ENCODE results near the gene PRRX1.

DNA sequence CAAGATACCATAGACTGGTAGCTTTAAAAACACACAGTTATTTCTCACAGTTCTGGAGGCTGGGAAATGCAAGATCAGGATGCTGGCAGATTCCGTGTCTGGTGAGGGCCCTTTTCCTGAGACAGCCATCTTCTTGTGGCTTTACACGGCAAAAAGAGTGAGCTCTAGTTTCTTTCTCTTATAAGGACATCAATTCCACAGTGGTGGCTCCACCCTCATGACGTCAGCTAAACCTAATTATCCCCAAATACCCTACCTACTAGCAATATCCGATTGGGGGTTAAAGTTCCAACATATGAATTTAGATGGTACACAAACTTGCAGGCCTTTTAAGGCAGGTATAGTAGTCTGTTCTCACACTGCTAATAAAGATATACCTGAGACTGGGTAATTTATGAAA is 77.7 kb downstream of the PRRX1 start:
- TF ChIP-seq, protein P1, sequence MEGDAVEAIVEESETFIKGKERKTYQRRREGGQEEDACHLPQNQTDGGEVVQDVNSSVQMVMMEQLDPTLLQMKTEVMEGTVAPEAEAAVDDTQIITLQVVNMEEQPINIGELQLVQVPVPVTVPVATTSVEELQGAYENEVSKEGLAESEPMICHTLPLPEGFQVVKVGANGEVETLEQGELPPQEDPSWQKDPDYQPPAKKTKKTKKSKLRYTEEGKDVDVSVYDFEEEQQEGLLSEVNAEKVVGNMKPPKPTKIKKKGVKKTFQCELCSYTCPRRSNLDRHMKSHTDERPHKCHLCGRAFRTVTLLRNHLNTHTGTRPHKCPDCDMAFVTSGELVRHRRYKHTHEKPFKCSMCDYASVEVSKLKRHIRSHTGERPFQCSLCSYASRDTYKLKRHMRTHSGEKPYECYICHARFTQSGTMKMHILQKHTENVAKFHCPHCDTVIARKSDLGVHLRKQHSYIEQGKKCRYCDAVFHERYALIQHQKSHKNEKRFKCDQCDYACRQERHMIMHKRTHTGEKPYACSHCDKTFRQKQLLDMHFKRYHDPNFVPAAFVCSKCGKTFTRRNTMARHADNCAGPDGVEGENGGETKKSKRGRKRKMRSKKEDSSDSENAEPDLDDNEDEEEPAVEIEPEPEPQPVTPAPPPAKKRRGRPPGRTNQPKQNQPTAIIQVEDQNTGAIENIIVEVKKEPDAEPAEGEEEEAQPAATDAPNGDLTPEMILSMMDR (IDR thresholded peaks at IDR 0.05; ENCODE audit: low read length) = no peak
- TF ChIP-seq EZH2phosphoT487 (IDR thresholded peaks at IDR 0.05; ENCODE audit: low read length) = no peak

Data from MM.1S (cell line).